Natural killer cell (primary cell): ENCODE data around the gene RIMBP2. TPM values are rescaled to one million over a fixed set of nuclear protein-coding genes. Genes with fewer than 3 reads are reported as not detected.

ENCODE experiments used
- ATAC-seq, 3 donors: fragments of 150-1000 bp in 2 of 3; fragments of 200-7000 bp in 1 of 3; cut with Tn5 transposase; 1 replicate in 1 of 3; 2 replicates in 2 of 3; pipeline ENCODE4 v1.10.0; 2021; ENCODE audit warnings: mild to moderate bottlenecking in 2 of 3, moderate library complexity in 2 of 3
- DNase-seq, 2 donors: peaks; one replicate each; pipeline versions ENCODE4 v3.0.0 to v3.0.0-alpha.2; 2013 to 2021; ENCODE audit warnings: mixed read lengths in 1 of 2
- H3K27ac ChIP-seq: one replicate; pipeline ENCODE4 v1.5.1; 2013; ENCODE audit warnings: mild to moderate bottlenecking, low read length
- H3K27me3 ChIP-seq: one replicate; pipeline ENCODE4 v1.6.1; 2013; ENCODE audit warnings: low read length; ENCODE audit not compliant: control insufficient read depth, insufficient read depth
- H3K36me3 ChIP-seq: one replicate; pipeline ENCODE4 v1.6.1; 2013; ENCODE audit warnings: low read length; ENCODE audit not compliant: control insufficient read depth, insufficient read depth
- H3K4me1 ChIP-seq: one replicate; pipeline ENCODE4 v1.6.1; 2013; ENCODE audit warnings: low read length; ENCODE audit not compliant: control insufficient read depth, insufficient read depth
- H3K4me3 ChIP-seq: one replicate; pipeline ENCODE4 v1.5.1; 2013; ENCODE audit warnings: low read length
- H3K9me3 ChIP-seq: one replicate; pipeline ENCODE4 v1.6.1; 2013; ENCODE audit warnings: low read length; ENCODE audit not compliant: control insufficient read depth, insufficient read depth
- H3K27ac Mint-ChIP-seq, 2 donors: one replicate each; pipeline ENCODE4 v1.8.0; 2022; ENCODE audit warnings: mild to moderate bottlenecking in 2 of 2, mixed read lengths in 2 of 2, moderate library complexity in 1 of 2
- H3K27me3 Mint-ChIP-seq, 2 donors: one replicate each; pipeline ENCODE4 v1.8.0; 2022; ENCODE audit warnings: low read depth in 2 of 2, mixed read lengths in 2 of 2
- H3K36me3 Mint-ChIP-seq: one replicate; pipeline ENCODE4 v1.8.0; 2022; ENCODE audit warnings: mixed read lengths
- H3K4me1 Mint-ChIP-seq, 2 donors: one replicate each; pipeline ENCODE4 v1.8.0; 2022; ENCODE audit warnings: mixed read lengths in 2 of 2
- H3K4me3 Mint-ChIP-seq: one replicate; pipeline ENCODE4 v1.8.0; 2022; ENCODE audit warnings: mild to moderate bottlenecking, moderate library complexity, mixed read lengths
- H3K9me3 Mint-ChIP-seq, 2 donors: one replicate each; pipeline ENCODE4 v1.8.0; 2022; ENCODE audit warnings: mixed read lengths in 2 of 2
- CTCF ChIP-seq: fragments of 200-600 bp; IDR thresholded peaks from one replicate; pipeline ENCODE4 v1.8.0; 2022; ENCODE audit warnings: antibody characterized with exemption
- WGBS: methylation state at CpG from one replicate; pipeline ENCODE4 v1.1.7; 2013; ENCODE audit warnings: missing lambda C conversion rate; ENCODE audit not compliant: insufficient coverage; 5-methylcytosine and 5-hydroxymethylcytosine counted together
- intact Hi-C: fragments of 100-400 bp; cut with micrococcal nuclease; formaldehyde crosslinking; loops from one replicate; pipeline ENCODE4 v1.14.2; 2022
- total RNA-seq, 4 donors: library from RNA; stranded (reverse); fragments of 120-200 nt in 1 of 4; gene quantifications; one replicate each; pipeline versions ENCODE4 v1.2.3 to v1.2.4, GENCODE V29; 2013 to 2022

RIMBP2 gene
- total RNA-seq, 3 donors from 2014 or later (not counting 1 experiment from before 2014, with no cell fraction given): not detected

DNA sequence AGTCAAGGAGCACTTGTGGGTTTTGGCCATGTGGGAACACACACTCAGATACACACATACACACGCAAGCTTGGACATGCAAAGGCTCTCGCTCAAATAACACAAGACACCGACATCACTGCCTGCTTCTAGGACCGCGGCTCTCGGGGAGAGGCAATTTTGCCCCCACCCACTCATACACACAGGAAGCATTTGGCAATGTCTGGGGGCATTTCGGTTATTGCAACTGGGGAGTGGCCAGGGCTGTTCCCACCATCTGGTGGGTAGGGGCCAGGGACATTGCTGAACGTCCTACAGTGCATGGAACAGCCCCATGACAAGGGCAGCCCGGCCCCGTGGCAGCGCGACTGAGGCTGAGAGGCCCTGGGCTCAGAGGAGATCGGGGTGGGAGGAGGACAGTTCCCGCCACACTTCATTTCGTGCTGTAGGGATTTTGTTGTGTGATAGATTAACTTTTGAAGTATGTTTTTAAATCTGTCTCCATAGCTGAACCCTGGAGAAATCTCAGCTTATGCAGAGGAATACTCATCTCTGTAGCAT, 35.6 kb downstream of the RIMBP2 start:
- Mint-ChIP-seq H3K4me3 (no peak overlapping the region), H3K9me3 (no peaks in the 10 kb centered on the region), H3K27me3 (peaks cover 0 to 14% of the 10 kb centered on the region in 2 donors), H3K27ac (no peak overlapping the region), H3K4me1 (no peaks in the 10 kb centered on the region), H3K36me3 (no peaks in the 10 kb centered on the region)
- H3K4me3 ChIP-seq: no peak overlapping the region
- DNase-seq: no peak
- no peak for ATAC-seq
- H3K9me3 ChIP-seq: no peaks in the 10 kb centered on the region
- WGBS: 81% methylated on average over 15 of the region's 15 CpGs
- H3K36me3 ChIP-seq: no peaks in the 10 kb centered on the region
- intact Hi-C loops: no loop called here
- H3K4me1 ChIP-seq: no peaks in the 10 kb centered on the region
- TF ChIP-seq CTCF: no peak
- no peak overlapping the region for H3K27ac ChIP-seq
- no peaks in the 10 kb centered on the region for H3K27me3 ChIP-seq

DNA sequence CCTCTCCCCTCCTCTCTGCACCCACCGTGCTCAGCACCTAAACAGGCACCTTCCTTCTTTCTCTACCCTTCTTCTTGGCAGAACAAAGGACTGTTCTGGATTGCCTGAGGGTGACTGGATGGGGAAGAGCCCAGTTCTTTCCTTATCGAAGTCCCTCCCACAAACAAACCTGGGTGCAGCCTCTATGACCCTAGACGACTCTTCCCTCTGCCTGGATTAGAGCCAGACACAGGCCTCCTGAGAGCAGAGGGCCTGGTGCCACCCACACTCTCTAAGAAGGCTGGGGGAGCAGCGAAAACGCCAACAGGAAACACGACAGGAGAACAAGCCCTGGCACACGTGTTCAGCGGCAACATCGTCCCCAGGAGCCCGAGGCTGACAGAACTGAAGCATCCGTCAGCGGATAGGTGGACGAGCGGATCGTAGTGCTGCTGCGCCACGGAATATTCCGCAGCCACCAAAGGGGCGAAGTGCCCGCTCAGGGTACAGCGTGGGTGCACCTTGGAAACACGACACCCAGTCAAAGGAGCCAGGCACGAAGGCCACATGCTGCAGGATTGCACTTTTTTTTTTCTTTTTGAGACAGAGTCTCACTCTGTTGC, 38.0 kb downstream of the RIMBP2 start:
- no peak overlapping the region for H3K4me3 Mint-ChIP-seq
- 84% methylated on average over 23 of the region's 23 CpGs for WGBS

GRCh38 chr12:130675791-130676190, 40.3 kb downstream of the RIMBP2 start:
- H3K27ac Mint-ChIP-seq: no peak overlapping the region
- no peak overlapping the region for H3K4me3 ChIP-seq
- no peaks in the 10 kb centered on the region for H3K36me3 ChIP-seq
- no peaks in the 10 kb centered on the region for H3K27me3 ChIP-seq
- no peak for TF ChIP-seq CTCF
- DNase-seq: no peak
- ATAC-seq: no peak
- WGBS: 92% methylated on average over 15 of the region's 15 CpGs
- H3K9me3 Mint-ChIP-seq: no peaks in the 10 kb centered on the region
- no peaks in the 10 kb centered on the region for H3K9me3 ChIP-seq
- H3K36me3 Mint-ChIP-seq: no peaks in the 10 kb centered on the region
- H3K27me3 Mint-ChIP-seq: no peaks in the 10 kb centered on the region
- intact Hi-C loops: no loop called here
- H3K4me1 Mint-ChIP-seq: no peaks in the 10 kb centered on the region
- no peak overlapping the region for H3K27ac ChIP-seq
- H3K4me3 Mint-ChIP-seq: no peak overlapping the region
- H3K4me1 ChIP-seq: no peaks in the 10 kb centered on the region

More for the DNA sequence above, 38.0 kb downstream of the RIMBP2 start:
- no peaks in the 10 kb centered on the region for H3K4me1 Mint-ChIP-seq
- no peaks in the 10 kb centered on the region for H3K9me3 ChIP-seq
- H3K36me3 Mint-ChIP-seq: no peaks in the 10 kb centered on the region
- H3K9me3 Mint-ChIP-seq: no peaks in the 10 kb centered on the region
- H3K36me3 ChIP-seq: no peaks in the 10 kb centered on the region
- H3K4me3 ChIP-seq: no peak overlapping the region
- intact Hi-C loops: no loop called here
- H3K4me1 ChIP-seq: no peaks in the 10 kb centered on the region
- no peak overlapping the region for H3K27ac ChIP-seq
- no peaks in the 10 kb centered on the region for H3K27me3 ChIP-seq
- ATAC-seq (no peak), DNase-seq (no peak)
- peaks cover 0 to 4% of the 10 kb centered on the region in 2 donors for H3K27me3 Mint-ChIP-seq
- no peak overlapping the region for H3K27ac Mint-ChIP-seq
- TF ChIP-seq CTCF: no peak

DNA sequence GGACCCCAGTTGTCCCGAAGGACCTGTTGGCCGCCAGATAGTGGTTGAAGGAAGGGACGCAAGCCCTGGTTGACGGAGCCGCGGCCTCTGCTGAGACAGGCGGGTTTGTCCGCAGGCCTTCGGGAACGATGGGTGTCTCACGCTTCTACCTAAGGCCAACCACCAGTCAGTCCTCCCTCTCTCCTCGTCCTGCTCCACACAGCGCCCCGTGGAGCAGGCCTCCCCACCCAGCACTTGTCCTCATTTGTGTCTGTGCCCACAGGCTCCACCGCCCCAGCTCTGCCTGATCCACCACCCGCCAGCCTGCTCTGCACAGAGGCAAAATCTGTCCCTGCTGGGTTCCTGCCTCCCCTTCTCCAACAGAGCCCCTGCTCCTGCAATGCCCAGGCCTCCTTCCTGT, 41.0 kb downstream of the RIMBP2 start:
- H3K36me3 Mint-ChIP-seq: no peaks in the 10 kb centered on the region
- H3K4me3 Mint-ChIP-seq: no peak overlapping the region
- no peak for ATAC-seq
- no peaks in the 10 kb centered on the region for H3K36me3 ChIP-seq
- intact Hi-C loops: no loop called here
- H3K27ac ChIP-seq: no peak overlapping the region
- no peaks in the 10 kb centered on the region for H3K4me1 Mint-ChIP-seq
- no peak for TF ChIP-seq CTCF
- no peaks in the 10 kb centered on the region for H3K27me3 Mint-ChIP-seq
- no peak overlapping the region for H3K4me3 ChIP-seq
- H3K27ac Mint-ChIP-seq: no peak overlapping the region
- H3K9me3 Mint-ChIP-seq: no peaks in the 10 kb centered on the region
- no peaks in the 10 kb centered on the region for H3K9me3 ChIP-seq
- H3K27me3 ChIP-seq: no peaks in the 10 kb centered on the region
- 97% methylated on average over 16 of the region's 16 CpGs for WGBS
- no peak for DNase-seq
- H3K4me1 ChIP-seq: no peaks in the 10 kb centered on the region
